IMR-90 (cell line): ENCODE results near the gene CC2D2A. TPM values are rescaled to one million over a fixed set of nuclear protein-coding genes. Genes with fewer than 3 reads are reported as not detected.
"Not testable (repeated sequence)": the region's sequence is repeated elsewhere in the genome, so short reads cannot be mapped to it uniquely, and the experiment has no call there.

Source experiments
- ATAC-seq: fragments of 200-7000 bp; cut with Tn5 transposase; 2 replicates; pipeline ENCODE4 v1.9.1; 2020; ENCODE audit warnings: low read depth, mild to moderate bottlenecking, moderate library complexity
- BruUV-seq: library from RNA; stranded (reverse); fragments of 400-500 nt; replicated peaks from 2 replicates; lab custom pipeline; 2021; lab: Mats Ljungman, UMichigan
- CTCF ChIA-PET: fragments of 300-600 bp; formaldehyde crosslinking; extraction: SDS; loops from one replicate; lab custom pipeline; 2021; ENCODE audit warnings: antibody characterized with exemption; lab: Yijun Ruan, JAX
- POLR2A ChIA-PET: fragments of 300-600 bp; sonication (Branson Sonifier 250); formaldehyde crosslinking; loops from one replicate; lab custom pipeline; 2022; ENCODE audit warnings: antibody characterized with exemption; ENCODE audit not compliant: unreplicated experiment; lab: Charles Lee
- DNase-seq: peaks from one replicate; pipeline ENCODE4 v3.0.0; 2013
- H2AFZ ChIP-seq: replicated peaks from 2 replicates; pipeline ENCODE3; 2013; ENCODE audit warnings: low read length, mild to moderate bottlenecking; ENCODE audit not compliant: poor library complexity
- H2AK5ac ChIP-seq: 2 replicates; pipeline ENCODE4 v1.6.1; 2013; ENCODE audit warnings: low read depth, low read length, inconsistent platforms
- H2AK9ac ChIP-seq: replicated peaks from 2 replicates; pipeline ENCODE3; 2013; ENCODE audit warnings: mild to moderate bottlenecking, low read depth, low read length, moderate library complexity; ENCODE audit not compliant: poor library complexity
- H2BK120ac ChIP-seq: 2 replicates; pipeline ENCODE4 v1.6.1; 2013; ENCODE audit warnings: low read depth, low read length, inconsistent platforms
- H2BK15ac ChIP-seq: 3 replicates; pipeline ENCODE4 v1.6.1; 2013; ENCODE audit warnings: low read depth, low read length, inconsistent platforms
- H2BK20ac ChIP-seq: 2 replicates; pipeline ENCODE4 v1.6.1; 2013; ENCODE audit warnings: low read depth, mild to moderate bottlenecking, inconsistent platforms, low read length, moderate library complexity
- H2BK5ac ChIP-seq: 2 replicates; pipeline ENCODE4 v1.6.1; 2013; ENCODE audit warnings: mild to moderate bottlenecking, low read depth, low read length, inconsistent platforms; ENCODE audit not compliant: poor library complexity, severe bottlenecking
- H3K14ac ChIP-seq: replicated peaks from 2 replicates; pipeline ENCODE4 v1.6.1; 2013; ENCODE audit warnings: low read depth, low read length, inconsistent platforms
- H3K18ac ChIP-seq: 2 replicates; pipeline ENCODE4 v1.6.1; 2013; ENCODE audit warnings: low read depth, low read length, control low read depth
- H3K23ac ChIP-seq: 2 replicates; pipeline ENCODE4 v1.6.1; 2013; ENCODE audit warnings: low read depth, low read length, inconsistent platforms
- H3K27ac ChIP-seq: 2 replicates; pipeline ENCODE4 v1.5.1; 2013; ENCODE audit warnings: mild to moderate bottlenecking, control low read depth, low read length; ENCODE audit not compliant: insufficient read depth
- H3K27me3 ChIP-seq: 2 replicates; pipeline ENCODE4 v1.6.1; 2013; ENCODE audit warnings: low read length; ENCODE audit not compliant: control insufficient read depth, insufficient read depth
- H3K36me3 ChIP-seq: 2 replicates; pipeline ENCODE4 v1.6.1; 2013; ENCODE audit warnings: low read length, mixed read lengths; ENCODE audit not compliant: control insufficient read depth, insufficient read depth
- H3K4ac ChIP-seq: 2 replicates; pipeline ENCODE4 v1.6.1; 2013; ENCODE audit warnings: low read depth, low read length, inconsistent platforms
- H3K4me1 ChIP-seq: 2 replicates; pipeline ENCODE4 v1.6.1; 2013; ENCODE audit warnings: low read length, mixed read lengths; ENCODE audit not compliant: control insufficient read depth, insufficient read depth
- H3K4me2 ChIP-seq: 2 replicates; pipeline ENCODE4 v1.6.1; 2013; ENCODE audit warnings: low read depth, mild to moderate bottlenecking, control low read depth, low read length, moderate library complexity
- H3K4me3 ChIP-seq: 2 replicates; pipeline ENCODE4 v1.5.1; 2013; ENCODE audit warnings: low read depth, mild to moderate bottlenecking, control low read depth, low read length, moderate library complexity; ENCODE audit not compliant: insufficient read depth
- H3K56ac ChIP-seq: 2 replicates; pipeline ENCODE4 v1.6.1; 2013; ENCODE audit warnings: low read length, inconsistent platforms; ENCODE audit not compliant: insufficient read depth; ENCODE audit errors: extremely low read depth
- H3K79me1 ChIP-seq, 2 experiments: 2 replicates each; pipeline ENCODE4 v1.6.1; 2013; ENCODE audit warnings: low read length in 2 of 2, inconsistent platforms in 1 of 2, low read depth in 1 of 2
- H3K9ac ChIP-seq: 2 replicates; pipeline ENCODE4 v1.6.1; 2013; ENCODE audit warnings: low read depth, low read length, control low read depth
- H3K9me1 ChIP-seq: 2 replicates; pipeline ENCODE4 v1.6.1; 2013; ENCODE audit warnings: low read length, inconsistent platforms; ENCODE audit not compliant: insufficient read depth
- H3K9me3 ChIP-seq: 2 replicates; pipeline ENCODE4 v1.6.1; 2013; ENCODE audit warnings: low read length; ENCODE audit not compliant: control insufficient read depth, insufficient read depth
- H4K20me1 ChIP-seq: 2 replicates; pipeline ENCODE4 v1.6.1; 2013; ENCODE audit warnings: low read length, inconsistent platforms; ENCODE audit not compliant: insufficient read depth
- H4K5ac ChIP-seq: 2 replicates; pipeline ENCODE4 v1.6.1; 2013; ENCODE audit warnings: mild to moderate bottlenecking, low read depth, low read length, control low read depth
- H4K8ac ChIP-seq, 2 experiments: 2 replicates each; pipeline ENCODE4 v1.6.1; 2013; ENCODE audit warnings: low read depth in 2 of 2, low read length in 2 of 2, control low read depth in 1 of 2, inconsistent platforms in 1 of 2
- H4K91ac ChIP-seq: 2 replicates; pipeline ENCODE4 v1.6.1; 2013; ENCODE audit warnings: low read depth, low read length, inconsistent platforms; ENCODE audit not compliant: insufficient read depth
- WGBS, 2 experiments: methylation state at CpG; one replicate each; pipeline versions ENCODE4 v1.1.5 to v1.1.7; 2013; ENCODE audit warnings: missing lambda C conversion rate in 2 of 2; ENCODE audit not compliant: insufficient read length in 1 of 2; ENCODE audit errors: extremely low coverage in 2 of 2; 5-methylcytosine and 5-hydroxymethylcytosine counted together
- dilution Hi-C: fragments of 300-500 bp; cut with HindIII; formaldehyde crosslinking; loops from one replicate; pipeline ENCODE4 v1.14.3; 2018; ENCODE audit warnings: low sequenced_read_pairs; ENCODE audit not compliant: unreplicated experiment
- in situ Hi-C: fragments of 300-500 bp; cut with MboI; formaldehyde crosslinking; loops from 3 replicates; pipeline ENCODE4 v1.14.3; 2019; ENCODE audit warnings: low sequenced_read_pairs, inconsistent platforms, mixed read lengths
- intact Hi-C: fragments of 100-400 bp; cut with micrococcal nuclease; formaldehyde crosslinking; loops from 2 replicates; pipeline ENCODE4 v1.10.0; 2022
- polyA plus RNA-seq, 3 experiments: library from polyadenylated mRNA; depleted of rRNA; stranded (reverse); fragments of >200 nt; gene quantifications; 2 replicates each; pipeline ENCODE4 v1.2.3, GENCODE V29; 2012; ENCODE audit warnings: low replicate concordance in 1 of 3
- total RNA-seq: library from RNA; depleted of rRNA; stranded (reverse); fragments of >200 nt; gene quantifications from 2 replicates; pipeline ENCODE4 v1.2.3, GENCODE V29; 2012

The CC2D2A gene
- total and polyA plus RNA-seq, 2 of the 4 experiments (the other 2 are of a cell fraction), result 20.8 to 26.3 TPM

GRCh38 chr4:15617407-15617806 lies 147.7 kb downstream of the CC2D2A start:
- H3K27me3 ChIP-seq, H3K14ac ChIP-seq, H2BK5ac ChIP-seq, H3K27ac ChIP-seq, H3K4me3 ChIP-seq, dilution Hi-C loops, POLR2A ChIA-PET, H2AFZ ChIP-seq, CTCF ChIA-PET, H2AK5ac ChIP-seq, H3K4me2 ChIP-seq, H2BK120ac ChIP-seq, H4K5ac ChIP-seq, H3K23ac ChIP-seq, in situ Hi-C loops, H4K8ac ChIP-seq, H2BK20ac ChIP-seq, intact Hi-C loops, ATAC-seq, H2BK15ac ChIP-seq, H4K91ac ChIP-seq, BruUV-seq, H3K9me3 ChIP-seq, H3K9ac ChIP-seq, H3K4ac ChIP-seq, H3K9me1 ChIP-seq, H2AK9ac ChIP-seq, H3K18ac ChIP-seq, DNase-seq, H3K4me1 ChIP-seq, H3K56ac ChIP-seq: not testable (repeated sequence)
- WGBS, 2 experiments, result no CpG with 5 or more reads among the region's 5 CpGs
- peaks cover 24 to 39% of the 10 kb centered on the region in 2 experiments for H3K79me1 ChIP-seq
- H3K36me3 ChIP-seq, result peaks cover 22% of the 10 kb centered on the region
- H4K20me1 ChIP-seq, result peaks cover 38% of the 10 kb centered on the region
